B cell (primary cell): Measurements from ENCODE around the gene RAB27A. TPM values are rescaled to one million over a fixed set of nuclear protein-coding genes. Genes with fewer than 3 reads are reported as not detected.

ENCODE experiments used
- ATAC-seq: fragments of 200-7000 bp; cut with Tn5 transposase; one replicate; pipeline ENCODE4 v1.10.0; 2021; ENCODE audit warnings: low read depth, mild to moderate bottlenecking, moderate number of reproducible peaks, moderate library complexity
- CTCF ChIA-PET: fragments of 350-600 bp; sonication (Branson Sonifier 250); formaldehyde crosslinking; loops from one replicate; lab custom pipeline; 2021; ENCODE audit warnings: antibody characterized with exemption, inconsistent platforms; lab: Charles Lee
- POLR2A ChIA-PET: fragments of 350-600 bp; sonication (Branson Sonifier 250); formaldehyde crosslinking; loops from one replicate; lab custom pipeline; 2021; ENCODE audit warnings: antibody characterized with exemption; lab: Charles Lee
- DNase-seq: peaks from one replicate; pipeline ENCODE4 v3.0.0; 2013
- H2AFZ ChIP-seq: 2 replicates; pipeline ENCODE4 v1.6.1; 2012; ENCODE audit warnings: mild to moderate bottlenecking, low read depth, low read length; ENCODE audit not compliant: insufficient read depth, poor library complexity, severe bottlenecking
- H3K27ac ChIP-seq, 2 donors: 1 replicate in 1 of 2; 2 replicates in 1 of 2; pipeline ENCODE4 v1.5.1; 2012 to 2013; ENCODE audit warnings: low read length in 2 of 2, mild to moderate bottlenecking in 2 of 2, moderate library complexity in 1 of 2
- H3K27me3 ChIP-seq, 4 experiments: fragments of 200-600 bp in 1 of 4; sonication (generic) in 1 of 4; replicated peaks in 1 of 4; 1 replicate in 2 of 4; 2 replicates in 2 of 4; pipeline versions ENCODE4 v1.6.1 to v1.7.0; 2013 to 2016; ENCODE audit warnings: low read length in 3 of 4, mild to moderate bottlenecking in 2 of 4, mixed read lengths in 1 of 4, moderate library complexity in 1 of 4; ENCODE audit not compliant: insufficient read depth in 4 of 4, control insufficient read depth in 3 of 4; ENCODE audit errors: control extremely low read depth in 1 of 4
- H3K36me3 ChIP-seq, 2 experiments: replicated peaks in 1 of 2; 1 replicate in 1 of 2; 2 replicates in 1 of 2; pipeline versions ENCODE4 v1.6.1 to v1.7.1; 2013; ENCODE audit warnings: low read length in 1 of 2; ENCODE audit not compliant: insufficient read depth in 2 of 2, control insufficient read depth in 1 of 2; ENCODE audit errors: control extremely low read depth in 1 of 2, extremely low read depth in 1 of 2
- H3K4me1 ChIP-seq, 2 donors: fragments of 200-600 bp in 1 of 2; sonication (generic) in 1 of 2; 1 replicate in 1 of 2; 2 replicates in 1 of 2; pipeline versions ENCODE4 v1.5.1 to v1.6.1; 2013 to 2017; ENCODE audit warnings: low read length in 2 of 2; ENCODE audit not compliant: control insufficient read depth in 2 of 2, insufficient read depth in 2 of 2
- H3K4me2 ChIP-seq: replicated peaks from 2 replicates; pipeline ENCODE3; 2012; ENCODE audit warnings: mild to moderate bottlenecking, low read depth, low read length; ENCODE audit not compliant: poor library complexity, severe bottlenecking
- H3K4me3 ChIP-seq, 5 experiments: fragments of 200-600 bp in 1 of 5; sonication (generic) in 1 of 5; 1 replicate in 3 of 5; 2 replicates in 2 of 5; pipeline versions ENCODE4 v1.5.1 to v1.7.0; 2011 to 2016; ENCODE audit warnings: low read length in 4 of 5, mild to moderate bottlenecking in 4 of 5, low read depth in 2 of 5, control low read depth in 1 of 5, moderate library complexity in 1 of 5; ENCODE audit not compliant: insufficient read depth in 1 of 5; ENCODE audit errors: control extremely low read depth in 1 of 5, extremely low read depth in 1 of 5
- H3K79me2 ChIP-seq: fragments of 200-600 bp; sonication (generic); one replicate; pipeline ENCODE4 v1.6.0; 2016; ENCODE audit warnings: low read length; ENCODE audit not compliant: control insufficient read depth, insufficient read depth
- H3K9ac ChIP-seq: fragments of 200-600 bp; sonication (generic); 2 replicates; pipeline ENCODE4 v1.6.1; 2017; ENCODE audit warnings: mild to moderate bottlenecking, low read length, moderate library complexity
- H3K9me3 ChIP-seq, 3 donors: one replicate each; pipeline versions ENCODE4 v1.6.1 to v1.7.1; 2013; ENCODE audit warnings: low read length in 2 of 3; ENCODE audit not compliant: control insufficient read depth in 2 of 3, insufficient read depth in 1 of 3; ENCODE audit errors: control extremely low read depth in 1 of 3
- H4K20me1 ChIP-seq: 2 replicates; pipeline ENCODE4 v1.6.0; 2012; ENCODE audit warnings: mild to moderate bottlenecking, low read length; ENCODE audit not compliant: insufficient read depth, control insufficient read depth, poor library complexity, severe bottlenecking
- H3K27ac Mint-ChIP-seq: one replicate; pipeline ENCODE4 v1.8.0; 2021; ENCODE audit warnings: mixed read lengths
- H3K27me3 Mint-ChIP-seq: one replicate; pipeline ENCODE4 v1.8.0; 2021; ENCODE audit warnings: mixed read lengths
- H3K4me1 Mint-ChIP-seq: one replicate; pipeline ENCODE4 v1.8.0; 2021; ENCODE audit warnings: mixed read lengths
- H3K4me3 Mint-ChIP-seq: one replicate; pipeline ENCODE4 v1.8.0; 2021; ENCODE audit warnings: mixed read lengths
- H3K9me3 Mint-ChIP-seq: one replicate; pipeline ENCODE4 v1.8.0; 2022; ENCODE audit warnings: mixed read lengths; ENCODE audit not compliant: insufficient read depth
- CTCF ChIP-seq: fragments of 200-600 bp; IDR thresholded peaks from one replicate; pipeline ENCODE4 v1.8.0; 2022; ENCODE audit warnings: antibody characterized with exemption, mild to moderate bottlenecking
- EZH2 ChIP-seq: IDR thresholded peaks from 2 replicates; pipeline ENCODE4 v1.6.1; 2012; ENCODE audit warnings: borderline replicate concordance, low read depth, mild to moderate bottlenecking, moderate library complexity, low read length; ENCODE audit not compliant: insufficient read depth, poor library complexity, severe bottlenecking
- WGBS: methylation state at CpG from one replicate; pipeline ENCODE4 v1.1.5; 2013; ENCODE audit warnings: missing lambda C conversion rate; ENCODE audit not compliant: insufficient coverage; 5-methylcytosine and 5-hydroxymethylcytosine counted together
- intact Hi-C: fragments of 100-400 bp; cut with micrococcal nuclease; formaldehyde crosslinking; loops from one replicate; pipeline ENCODE4 v1.10.0; 2022
- polyA plus RNA-seq: library from polyadenylated mRNA; depleted of rRNA; stranded (reverse); fragments of >200 nt; gene quantifications from 2 replicates; pipeline ENCODE4 v1.2.3, GENCODE V29; 2012
- total RNA-seq, 2 donors: library from RNA; stranded (reverse); fragments of 120-200 nt in 1 of 2; gene quantifications; 1 replicate in 1 of 2; 2 replicates in 1 of 2; pipeline versions ENCODE4 v1.2.3 to v1.2.4, GENCODE V29; 2013 to 2022

The RAB27A gene
- total and polyA plus RNA-seq, 2 donors (not counting 1 experiment from before 2014, with no cell fraction given), result 7.2 to 19.0 TPM

GRCh38 chr15:55237219-55238130 is 52.1 kb downstream of the RAB27A start:
- ChIA-PET CTCF (interaction anchor here (0.8 kb wide), 1 partner anchor 16 kb away, joined by 4 read pairs; no protein-coding TSS in a partner anchor), POLR2A (no interaction called here)
- no peak overlapping the region for H3K4me3 ChIP-seq
- no CpG with 5 or more reads among the region's 6 CpGs for WGBS
- Mint-ChIP-seq H3K4me1 (peaks cover 9% of the 10 kb centered on the region), H3K9me3 (no peaks in the 10 kb centered on the region), H3K27ac (no peak overlapping the region), H3K4me3 (no peak overlapping the region), H3K27me3 (no peaks in the 10 kb centered on the region)
- no peaks in the 10 kb centered on the region for H3K27me3 ChIP-seq
- DNase-seq, result no peak
- H3K4me2 ChIP-seq, result no peak overlapping the region
- intact Hi-C loops, result no loop called here
- H3K9ac ChIP-seq, result no peak overlapping the region
- no peak overlapping the region for H3K27ac ChIP-seq
- peaks cover 0 to 4% of the 10 kb centered on the region in 2 experiments for H3K36me3 ChIP-seq
- ATAC-seq, result no peak
- no peak overlapping the region for H2AFZ ChIP-seq
- H3K79me2 ChIP-seq, result peaks cover 5% of the 10 kb centered on the region
- H3K9me3 ChIP-seq, result no peaks in the 10 kb centered on the region
- no peaks in the 10 kb centered on the region for H3K4me1 ChIP-seq
- H4K20me1 ChIP-seq, result no peaks in the 10 kb centered on the region
- no peak for TF ChIP-seq EZH2
- TF ChIP-seq CTCF, result no peak

GRCh38 chr15:55235546-55236036 is 54.0 kb downstream of the RAB27A start:
- no peaks in the 10 kb centered on the region for H3K9me3 Mint-ChIP-seq
- Histone ChIP-seq H4K20me1 (no peaks in the 10 kb centered on the region), H2AFZ (no peak overlapping the region), H3K9ac (no peak overlapping the region), H3K4me2 (no peak overlapping the region), H3K4me1 (no peaks in the 10 kb centered on the region), H3K9me3 (no peaks in the 10 kb centered on the region), H3K27ac (no peak overlapping the region), H3K79me2 (peaks cover 2% of the 10 kb centered on the region), H3K27me3 (no peaks in the 10 kb centered on the region), H3K4me3 (no peak overlapping the region), H3K36me3 (peaks cover 0 to 4% of the 10 kb centered on the region in 2 experiments)
- ChIA-PET CTCF (interaction anchor here (1.4 to 1.7 kb wide), 2 partner anchors 8 to 11 kb away, joined by 4 to 5 read pairs; no protein-coding TSS in a partner anchor), POLR2A (no interaction called here)
- no CpG with 5 or more reads among the region's 4 CpGs for WGBS
- TF ChIP-seq EZH2 (no peak), CTCF (no peak)
- ATAC-seq (no peak), DNase-seq (no peak)
- no peak overlapping the region for H3K27ac Mint-ChIP-seq
- H3K4me3 Mint-ChIP-seq, result no peak overlapping the region
- intact Hi-C loops, result no loop called here
- peaks cover 4% of the 10 kb centered on the region for H3K4me1 Mint-ChIP-seq
- no peaks in the 10 kb centered on the region for H3K27me3 Mint-ChIP-seq
